Keratinocyte (primary cell): ENCODE measurements around the gene GBP1. TPM values are rescaled to one million over a fixed set of nuclear protein-coding genes. Genes with fewer than 3 reads are reported as not detected.

Experiments
- DNase-seq: peaks from one replicate; pipeline ENCODE4 v3.0.0-alpha.2; 2011; ENCODE audit warnings: low read depth, missing footprints, low spot score
- FAIRE-seq: peaks from 2 replicates; lab custom pipeline; 2011; peaks lifted over from hg19 to GRCh38; lab: Jason Lieb, UNC
- H2AFZ ChIP-seq: 2 replicates; pipeline ENCODE4 v1.6.0; 2012; ENCODE audit warnings: low read length, control low read depth, inconsistent platforms; ENCODE audit not compliant: control insufficient read depth
- H3K27ac ChIP-seq: 2 replicates; pipeline ENCODE4 v1.5.1; 2011; ENCODE audit warnings: low read length; ENCODE audit not compliant: control insufficient read depth, insufficient read depth
- H3K27me3 ChIP-seq: 3 replicates; pipeline ENCODE4 v1.6.0; 2011; ENCODE audit warnings: low read length; ENCODE audit not compliant: control insufficient read depth, insufficient read depth; ENCODE audit errors: extremely low read depth
- H3K36me3 ChIP-seq, 2 experiments: 2 replicates in 1 of 2; 3 replicates in 1 of 2; pipeline ENCODE4 v1.5.1; 2011; ENCODE audit warnings: low read length in 2 of 2, mild to moderate bottlenecking in 1 of 2; ENCODE audit not compliant: control insufficient read depth in 2 of 2, insufficient read depth in 2 of 2; ENCODE audit errors: extremely low read depth in 1 of 2
- H3K4me1 ChIP-seq: 3 replicates; pipeline ENCODE4 v1.5.1; 2011; ENCODE audit warnings: low read length; ENCODE audit not compliant: control insufficient read depth, insufficient read depth; ENCODE audit errors: extremely low read depth
- H3K4me2 ChIP-seq: 3 replicates; pipeline ENCODE4 v1.6.0; 2011; ENCODE audit warnings: low read depth, low read length; ENCODE audit not compliant: control insufficient read depth, insufficient read depth; ENCODE audit errors: extremely low read depth
- H3K4me3 ChIP-seq, 3 experiments: fragments of 200-600 bp in 1 of 3; sonication (generic) in 1 of 3; 2 replicates in 2 of 3; 3 replicates in 1 of 3; pipeline ENCODE4 v1.5.1; 2011 to 2016; ENCODE audit warnings: low read length in 3 of 3, mild to moderate bottlenecking in 3 of 3, control low read depth in 2 of 3, inconsistent platforms in 1 of 3, low read depth in 1 of 3, mixed read lengths in 1 of 3, mixed run types in 1 of 3, moderate library complexity in 1 of 3; ENCODE audit not compliant: control insufficient read depth in 2 of 3, insufficient read depth in 2 of 3; ENCODE audit errors: extremely low read depth in 1 of 3
- H3K79me2 ChIP-seq: 2 replicates; pipeline ENCODE4 v1.6.0; 2012; ENCODE audit warnings: low read length; ENCODE audit not compliant: control insufficient read depth, insufficient read depth
- H3K9ac ChIP-seq: 3 replicates; pipeline ENCODE4 v1.6.0; 2011; ENCODE audit warnings: low read length; ENCODE audit not compliant: control insufficient read depth, insufficient read depth; ENCODE audit errors: extremely low read depth
- H3K9me1 ChIP-seq: 3 replicates; pipeline ENCODE4 v1.6.0; 2011; ENCODE audit warnings: low read length; ENCODE audit not compliant: control insufficient read depth, insufficient read depth; ENCODE audit errors: extremely low read depth
- H3K9me3 ChIP-seq: 2 replicates; pipeline ENCODE4 v1.5.1; 2012; ENCODE audit warnings: low read depth, low read length; ENCODE audit not compliant: control insufficient read depth
- H4K20me1 ChIP-seq: 3 replicates; pipeline ENCODE4 v1.6.0; 2011; ENCODE audit warnings: low read length; ENCODE audit not compliant: control insufficient read depth, insufficient read depth; ENCODE audit errors: extremely low read depth
- CTCF ChIP-seq, 3 experiments: IDR thresholded peaks in 1 of 3; conservative IDR thresholded peaks in 1 of 3; optimal IDR thresholded peaks in 1 of 3; 2 replicates in 2 of 3; 3 replicates in 1 of 3; pipeline versions ENCODE3 to v1.5.1; 2011; ENCODE audit warnings: low read length in 3 of 3, mild to moderate bottlenecking in 3 of 3, moderate library complexity in 2 of 3, control low read depth in 1 of 3, inconsistent platforms in 1 of 3; ENCODE audit not compliant: insufficient read depth in 2 of 3; ENCODE audit errors: extremely low read depth in 1 of 3
- EZH2 ChIP-seq: IDR thresholded peaks from one replicate; pipeline ENCODE4 v1.6.1; 2012; ENCODE audit warnings: inconsistent platforms, mild to moderate bottlenecking, low read length, moderate library complexity
- dilution Hi-C: fragments of 300-500 bp; cut with MboI; formaldehyde crosslinking; loops from one replicate; pipeline ENCODE4 v1.7.0; 2020; ENCODE audit warnings: low sequenced_read_pairs; ENCODE audit not compliant: extremely low pct_ligation_motif_present
- polyA plus RNA-seq, 5 experiments: library from polyadenylated mRNA; depleted of rRNA in 3 of 5; stranded (reverse) in 3 of 5; stranded (forward) in 1 of 5; unstranded in 1 of 5; fragments of >200 nt; gene quantifications; 1 replicate in 1 of 5; 2 replicates in 3 of 5; 3 replicates in 1 of 5; pipeline versions ENCODE4 v1.2.1 to v1.2.3, GENCODE V29; 2011 to 2012; ENCODE audit warnings: missing spikeins in 2 of 5, low read depth in 1 of 5, low replicate concordance in 1 of 5

GBP1 gene
- polyA plus RNA-seq, 1 donor (not counting 4 experiments of a cell fraction or from before 2014, with no cell fraction given) = 22.7 TPM

DNA sequence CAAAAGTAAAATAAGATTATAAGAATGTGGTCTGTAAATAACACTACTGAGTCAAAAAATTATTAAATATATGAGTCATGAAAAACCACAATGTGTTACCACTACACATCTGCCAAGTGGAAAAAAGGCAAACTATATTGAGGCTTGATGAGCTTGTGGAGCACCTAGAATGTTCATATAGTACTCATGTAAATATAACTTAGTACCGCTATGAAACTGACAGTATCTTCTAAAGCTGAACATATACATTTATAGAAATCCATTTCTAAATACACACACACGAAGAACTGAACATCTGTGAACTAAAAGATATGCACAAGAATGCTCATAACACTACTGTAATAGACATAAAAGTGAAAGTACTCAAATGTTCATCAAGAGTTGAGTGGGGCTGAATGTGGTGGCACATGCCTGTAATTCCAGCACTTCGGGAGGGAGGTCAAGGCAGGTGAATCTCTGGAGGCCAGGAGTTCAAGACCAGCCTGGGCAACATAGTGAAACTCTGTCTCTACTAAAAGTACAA, 23.8 kb downstream of the GBP1 start:
- Histone ChIP-seq H4K20me1 (no peaks in the 10 kb centered on the region), H3K36me3 (no peaks in the 10 kb centered on the region), H3K27ac (no peak overlapping the region), H3K4me2 (peak overlapping the region; percentile 4), H3K4me1 (peaks cover 12% of the 10 kb centered on the region), H3K27me3 (no peaks in the 10 kb centered on the region), H2AFZ (no peak overlapping the region), H3K79me2 (no peaks in the 10 kb centered on the region), H3K4me3 (no peak overlapping the region), H3K9me1 (no peaks in the 10 kb centered on the region), H3K9ac (no peak overlapping the region), H3K9me3 (peaks cover 4% of the 10 kb centered on the region)
- no peak for DNase-seq
- dilution Hi-C loops = no loop called here
- TF ChIP-seq CTCF (optimal IDR thresholded peaks at IDR 0.05 in 1 of 3, IDR thresholded peaks at IDR 0.05 in 1 of 3, conservative IDR thresholded peaks at IDR 0.05 in 1 of 3; ENCODE audit: extremely low read depth in 1 of 3, insufficient read depth in 2 of 3, low read length in 3 of 3) = no peak
- no peak for TF ChIP-seq EZH2
- FAIRE-seq = no peak

GRCh38 chr1:89040315-89040626, 24.7 kb downstream of the GBP1 start:
- dilution Hi-C loops = no loop called here
- H4K20me1 ChIP-seq = no peaks in the 10 kb centered on the region
- no peak for DNase-seq
- H3K9me1 ChIP-seq = no peaks in the 10 kb centered on the region
- peaks cover 12% of the 10 kb centered on the region for H3K4me1 ChIP-seq
- no peak for FAIRE-seq
- no peak overlapping the region for H3K4me3 ChIP-seq
- H2AFZ ChIP-seq = no peak overlapping the region
- TF ChIP-seq CTCF (optimal IDR thresholded peaks at IDR 0.05 in 1 of 3, IDR thresholded peaks at IDR 0.05 in 1 of 3, conservative IDR thresholded peaks at IDR 0.05 in 1 of 3; ENCODE audit: extremely low read depth in 1 of 3, insufficient read depth in 2 of 3, low read length in 3 of 3) = no peak
- TF ChIP-seq EZH2 = no peak
- no peak overlapping the region for H3K9ac ChIP-seq
- peaks cover 4% of the 10 kb centered on the region for H3K9me3 ChIP-seq
- no peaks in the 10 kb centered on the region for H3K27me3 ChIP-seq
- no peaks in the 10 kb centered on the region for H3K36me3 ChIP-seq
- H3K79me2 ChIP-seq = no peaks in the 10 kb centered on the region
- H3K4me2 ChIP-seq = no peak overlapping the region
- H3K27ac ChIP-seq = no peak overlapping the region
